ENCODE measurements around the gene SPG7. TPM values are rescaled to one million over a fixed set of nuclear protein-coding genes. Genes with fewer than 3 reads are reported as not detected.

SPG7 gene
- total RNA-seq, 1 donor from 2014 or later = 98.8 TPM

DNA sequence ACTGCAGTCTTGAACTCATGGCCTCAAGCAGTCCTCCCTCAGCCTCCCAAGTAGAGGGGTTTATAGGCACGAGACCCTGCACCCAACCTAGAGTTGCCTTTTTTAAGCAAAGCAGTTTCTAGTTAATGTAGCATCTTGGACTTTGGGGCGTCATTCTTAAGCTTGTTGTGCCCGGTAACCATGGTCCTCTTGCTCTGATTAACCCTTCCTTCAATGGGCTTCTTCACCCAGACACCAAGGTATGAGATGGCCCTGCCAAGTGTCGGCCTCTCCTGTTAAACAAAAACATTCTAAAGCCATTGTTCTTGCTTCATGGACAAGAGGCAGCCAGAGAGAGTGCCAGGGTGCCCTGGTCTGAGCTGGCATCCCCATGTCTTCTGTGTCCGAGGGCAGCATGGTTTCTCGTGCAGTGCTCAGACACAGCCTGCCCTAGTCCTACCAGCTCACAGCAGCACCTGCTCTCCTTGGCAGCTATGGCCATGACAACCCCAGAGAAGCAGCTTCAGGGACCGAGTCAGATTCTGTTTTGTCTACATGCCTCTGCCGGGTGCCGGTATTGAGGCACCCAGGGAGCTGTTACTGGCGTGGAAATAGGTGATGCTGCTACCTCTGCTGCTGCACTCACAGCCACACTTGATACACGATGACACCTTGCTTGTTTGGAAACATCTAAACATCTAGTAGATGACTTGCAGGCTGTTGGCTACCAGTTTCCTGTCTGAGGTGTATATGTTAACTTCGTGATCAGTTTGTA lies 55.6 kb downstream of the SPG7 start:
- intact Hi-C loops (cut with DNase I) = no loop called here
- H3K9me3 ChIP-seq = no peaks in the 10 kb centered on the region
- H3K4me1 ChIP-seq = peaks cover 64% of the 10 kb centered on the region
- no peaks in the 10 kb centered on the region for H3K27me3 ChIP-seq (ENCODE audit: low read depth)
- DNase-seq (no peak), ATAC-seq (no peak)
- no peak overlapping the region for H3K27ac ChIP-seq
- TF ChIP-seq, protein P1, sequence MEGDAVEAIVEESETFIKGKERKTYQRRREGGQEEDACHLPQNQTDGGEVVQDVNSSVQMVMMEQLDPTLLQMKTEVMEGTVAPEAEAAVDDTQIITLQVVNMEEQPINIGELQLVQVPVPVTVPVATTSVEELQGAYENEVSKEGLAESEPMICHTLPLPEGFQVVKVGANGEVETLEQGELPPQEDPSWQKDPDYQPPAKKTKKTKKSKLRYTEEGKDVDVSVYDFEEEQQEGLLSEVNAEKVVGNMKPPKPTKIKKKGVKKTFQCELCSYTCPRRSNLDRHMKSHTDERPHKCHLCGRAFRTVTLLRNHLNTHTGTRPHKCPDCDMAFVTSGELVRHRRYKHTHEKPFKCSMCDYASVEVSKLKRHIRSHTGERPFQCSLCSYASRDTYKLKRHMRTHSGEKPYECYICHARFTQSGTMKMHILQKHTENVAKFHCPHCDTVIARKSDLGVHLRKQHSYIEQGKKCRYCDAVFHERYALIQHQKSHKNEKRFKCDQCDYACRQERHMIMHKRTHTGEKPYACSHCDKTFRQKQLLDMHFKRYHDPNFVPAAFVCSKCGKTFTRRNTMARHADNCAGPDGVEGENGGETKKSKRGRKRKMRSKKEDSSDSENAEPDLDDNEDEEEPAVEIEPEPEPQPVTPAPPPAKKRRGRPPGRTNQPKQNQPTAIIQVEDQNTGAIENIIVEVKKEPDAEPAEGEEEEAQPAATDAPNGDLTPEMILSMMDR (IDR thresholded peaks at IDR 0.05) = no peak
- peaks cover 37% of the 10 kb centered on the region for H3K36me3 ChIP-seq
- H3K4me3 ChIP-seq = no peak overlapping the region

DNA sequence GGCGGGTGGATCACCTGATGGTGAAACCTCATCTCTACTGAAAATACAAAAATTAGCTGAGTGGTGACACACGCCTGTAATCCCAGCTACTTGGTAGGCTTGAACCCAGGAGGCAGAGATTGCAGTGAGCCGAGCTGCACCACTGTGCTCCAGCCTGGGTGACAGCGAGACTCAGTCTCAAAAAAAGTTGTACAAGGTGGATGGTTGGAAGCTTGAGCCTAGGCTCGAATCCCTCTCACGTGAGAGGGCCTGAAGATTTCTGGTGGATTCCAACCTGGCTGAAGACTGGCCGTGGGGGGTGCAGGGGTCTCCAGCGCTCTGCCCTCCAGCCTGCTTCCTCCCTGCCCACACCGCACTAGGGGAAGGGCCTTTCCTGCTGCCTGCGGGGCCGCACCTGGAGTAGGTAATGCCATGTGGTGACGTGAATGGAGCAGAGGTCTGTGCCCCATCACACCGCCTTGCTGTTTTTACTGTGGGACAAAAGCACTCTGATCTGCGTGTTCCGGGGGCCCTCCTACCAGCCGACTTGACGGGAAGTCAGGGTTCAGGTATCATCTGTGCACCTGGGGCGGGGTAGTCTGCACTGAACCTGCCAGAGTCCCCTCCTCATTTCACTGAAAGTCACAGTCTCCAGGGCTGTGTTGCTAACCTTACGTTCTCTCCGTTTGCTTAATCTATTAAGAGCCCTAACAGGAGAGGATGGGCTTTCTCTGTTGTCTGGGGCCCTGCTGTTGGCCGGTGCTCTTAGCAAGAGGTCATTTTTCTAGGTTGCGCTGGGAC lies 56.5 kb downstream of the SPG7 start:
- intact Hi-C loops (cut with DNase I) = no loop called here
- Histone ChIP-seq H3K4me3 (no peak overlapping the region), H3K4me1 (peaks cover 55% of the 10 kb centered on the region), H3K27me3 (ENCODE audit: low read depth) (peaks cover 3% of the 10 kb centered on the region), H3K36me3 (peaks cover 37% of the 10 kb centered on the region), H3K27ac (no peak overlapping the region), H3K9me3 (no peaks in the 10 kb centered on the region)
- TF ChIP-seq, protein P1 (IDR thresholded peaks at IDR 0.05) = no peak
- no peak for ATAC-seq
- DNase-seq = no peak

DNA sequence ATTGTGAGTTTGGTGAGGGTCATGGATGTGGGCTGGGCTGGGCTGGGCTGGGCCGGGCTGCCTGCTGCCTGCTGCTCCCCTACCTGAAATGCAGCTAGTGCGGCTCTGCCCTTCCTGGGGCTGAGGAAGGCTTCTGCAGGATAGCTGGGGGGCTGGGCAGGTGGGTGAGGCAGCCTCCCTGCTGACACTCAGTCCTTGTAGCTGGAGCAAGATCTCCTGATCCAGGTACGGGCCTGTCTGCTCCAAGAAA lies 57.0 kb downstream of the SPG7 start:
- TF ChIP-seq, protein P1 (IDR thresholded peaks at IDR 0.05) = no peak
- Histone ChIP-seq H3K4me3 (peak overlapping the region; percentile 33), H3K4me1 (peaks cover 53% of the 10 kb centered on the region), H3K9me3 (no peaks in the 10 kb centered on the region), H3K27me3 (ENCODE audit: low read depth) (peaks cover 3% of the 10 kb centered on the region), H3K36me3 (peaks cover 37% of the 10 kb centered on the region), H3K27ac (no peak overlapping the region)
- intact Hi-C loops (cut with DNase I) = no loop called here
- ATAC-seq (no peak), DNase-seq (no peak)

- peak; percentile 61 to 65 for ATAC-seq
- intact Hi-C loops (cut with DNase I) = no loop called here
- H3K27me3 ChIP-seq (ENCODE audit: low read depth) = peaks cover 3% of the 10 kb centered on the region
- no peaks in the 10 kb centered on the region for H3K9me3 ChIP-seq
- peak overlapping the region; percentile 18 for H3K27ac ChIP-seq
- TF ChIP-seq, protein P1 (IDR thresholded peaks at IDR 0.05) = peak; percentile 52
- H3K36me3 ChIP-seq = peaks cover 37% of the 10 kb centered on the region
- H3K4me1 ChIP-seq = peaks cover 53% of the 10 kb centered on the region
- H3K4me3 ChIP-seq = peak overlapping the region; percentile 33
- DNase-seq = peak; percentile 77
Measured at GRCh38 chr16:89565506-89566372, 57.5 kb downstream of the SPG7 start.
